IPS-18c (cell line): Measurements from ENCODE around the gene GGTLC3.
A peak's percentile ranks its signal among the peaks of the same experiment; 100 is the strongest.
"Not testable (repeated sequence)": the region's sequence is repeated elsewhere in the genome, so short reads cannot be mapped to it uniquely, and the experiment has no call there.

Source experiments
- H3K4me3 ChIP-seq: 2 replicates; pipeline ENCODE4 v1.7.0; 2013; ENCODE audit warnings: low read depth, mild to moderate bottlenecking, low read length, moderate library complexity; ENCODE audit not compliant: insufficient read depth
- H3K9me3 ChIP-seq: one replicate; pipeline ENCODE4 v1.6.1; 2013; ENCODE audit warnings: mild to moderate bottlenecking, low read length, moderate library complexity; ENCODE audit not compliant: control insufficient read depth, insufficient read depth

Gene GGTLC3

DNA sequence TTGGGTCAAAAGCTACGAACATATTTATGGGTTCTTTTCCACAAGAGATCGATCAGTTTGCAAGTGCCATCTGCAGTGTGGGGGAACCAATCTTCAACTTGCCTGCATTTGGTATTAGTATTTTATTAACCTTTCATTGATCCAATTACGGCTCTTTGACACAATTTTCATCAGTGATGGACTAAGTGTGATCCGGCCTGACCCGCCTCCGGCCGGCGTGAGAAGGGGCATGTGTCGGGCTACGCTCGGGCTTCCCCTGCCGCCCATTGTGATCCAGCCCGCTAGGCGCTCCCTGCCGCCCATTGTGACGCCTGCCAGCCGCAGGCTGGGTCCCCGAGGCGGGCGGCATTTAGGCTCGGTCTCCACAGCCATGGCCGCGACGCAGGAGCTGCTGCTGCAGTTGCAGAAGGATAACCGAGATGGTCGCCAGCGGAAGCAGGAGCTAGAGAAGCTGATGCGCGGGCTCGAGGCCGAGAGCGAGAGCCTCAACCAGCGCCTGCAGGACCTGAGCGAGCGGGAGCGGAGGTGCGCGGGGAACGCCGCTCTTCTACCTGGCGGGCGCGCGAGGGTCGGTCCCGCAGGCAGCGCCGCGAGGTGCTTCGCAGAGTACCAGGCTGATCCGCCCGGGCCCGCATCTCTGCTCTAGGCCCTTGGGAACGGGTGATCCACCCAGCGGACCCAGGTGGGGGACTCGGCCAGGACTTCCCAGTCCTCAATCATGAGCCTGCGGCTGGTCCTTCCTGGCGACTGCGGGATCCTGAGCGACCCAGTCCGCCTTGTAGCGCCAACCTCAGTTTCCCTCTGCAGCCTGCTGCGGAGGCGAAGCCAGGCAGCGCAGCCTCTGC lies 10.0 kb upstream of the GGTLC3 start, which contains the start of gene TMEM191B:
Gene TMEM191B (plus strand): TSS at position 51 of the 845 bp plus-strand sequence. CDS start 179 bp downstream, at position 230.
- H3K9me3 ChIP-seq, result not testable (repeated sequence)
- H3K4me3 ChIP-seq, result peak within 1 kb of the TSS; percentile 24; the same call in 1 of the 2 replicates

DNA sequence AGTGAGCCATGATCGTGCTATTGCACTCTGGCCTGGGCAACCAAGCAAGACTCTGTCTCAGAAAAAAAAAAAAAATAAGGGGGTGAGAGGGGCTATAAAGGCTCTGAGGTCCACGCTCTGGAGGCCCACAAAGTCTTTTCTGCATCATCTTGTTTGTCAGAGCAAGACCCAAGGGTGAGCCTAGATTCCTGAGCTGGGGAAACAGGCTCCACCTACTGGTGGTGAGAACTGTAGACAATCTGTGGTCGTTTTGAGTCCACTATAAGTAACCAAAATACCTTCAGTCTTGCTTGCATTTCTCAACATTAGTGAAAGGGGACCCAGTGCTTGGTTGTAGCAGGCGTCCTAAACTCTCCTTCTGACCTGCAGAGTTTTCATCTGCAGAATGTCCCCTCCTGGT lies 5.4 kb upstream of the GGTLC3 start:
- H3K4me3 ChIP-seq, H3K9me3 ChIP-seq: not testable (repeated sequence)

DNA sequence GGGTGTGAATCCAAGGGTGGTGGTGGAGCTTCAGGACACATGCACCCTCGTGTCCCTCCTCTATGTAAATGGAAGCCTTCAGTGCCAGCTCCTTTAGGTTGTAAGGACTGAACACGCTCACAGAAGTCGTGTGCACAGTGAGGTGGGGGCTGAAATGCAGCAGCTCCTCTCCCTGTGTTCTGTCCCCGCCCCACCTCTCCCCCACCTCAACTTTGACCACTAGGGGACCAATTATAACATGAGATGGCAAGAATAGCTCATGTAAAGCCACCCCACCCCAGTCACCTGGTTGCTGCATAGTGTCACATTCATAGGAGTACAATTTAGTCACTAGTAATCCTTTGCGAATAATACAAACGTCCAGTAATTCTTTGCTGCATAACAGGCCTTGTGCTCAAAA lies 4.8 kb upstream of the GGTLC3 start:
- not testable (repeated sequence) for H3K9me3 ChIP-seq, H3K4me3 ChIP-seq

DNA sequence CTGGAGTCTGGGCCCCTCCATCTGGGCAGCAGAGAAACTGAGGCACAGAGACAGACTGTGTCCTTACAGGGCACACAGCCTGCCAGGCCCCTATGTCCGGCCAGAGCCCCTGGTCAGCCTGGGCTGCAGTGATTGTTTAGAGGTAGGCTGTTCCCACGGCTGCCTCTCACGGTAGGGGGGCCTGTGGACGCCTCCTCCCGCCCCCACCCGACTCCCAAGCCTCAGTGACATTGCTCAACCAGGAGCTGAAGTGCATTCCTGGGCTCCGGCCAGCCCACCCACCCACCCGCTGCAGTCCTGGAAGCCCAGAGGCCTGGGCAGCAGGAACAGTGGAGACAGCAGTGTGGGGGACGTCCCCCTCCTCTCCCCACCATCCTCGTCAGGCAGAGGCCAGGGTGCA lies 4.5 kb downstream of the GGTLC3 start:
- not testable (repeated sequence) for H3K4me3 ChIP-seq, H3K9me3 ChIP-seq

DNA sequence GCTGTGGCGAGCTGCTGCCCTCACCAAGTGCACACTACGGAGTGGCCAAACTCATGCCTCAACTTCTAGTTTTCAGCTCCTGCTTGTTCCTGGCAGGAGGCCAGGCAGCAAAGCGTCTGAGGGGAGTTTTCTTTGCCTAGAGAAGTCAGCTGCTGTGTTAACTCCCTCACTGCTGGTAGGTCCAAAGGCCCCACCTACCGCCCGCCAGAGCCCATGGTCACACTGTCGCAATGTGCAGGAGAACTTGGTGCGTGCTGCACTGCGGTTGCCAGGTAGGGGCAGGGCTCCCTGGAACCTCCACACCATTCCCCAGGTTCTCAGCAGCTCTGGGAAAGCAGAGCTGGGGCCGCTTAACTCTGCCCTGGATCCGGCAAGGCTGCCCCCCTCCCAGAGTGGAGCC lies 5.6 kb downstream of the GGTLC3 start:
- H3K9me3 ChIP-seq, H3K4me3 ChIP-seq: not testable (repeated sequence)

DNA sequence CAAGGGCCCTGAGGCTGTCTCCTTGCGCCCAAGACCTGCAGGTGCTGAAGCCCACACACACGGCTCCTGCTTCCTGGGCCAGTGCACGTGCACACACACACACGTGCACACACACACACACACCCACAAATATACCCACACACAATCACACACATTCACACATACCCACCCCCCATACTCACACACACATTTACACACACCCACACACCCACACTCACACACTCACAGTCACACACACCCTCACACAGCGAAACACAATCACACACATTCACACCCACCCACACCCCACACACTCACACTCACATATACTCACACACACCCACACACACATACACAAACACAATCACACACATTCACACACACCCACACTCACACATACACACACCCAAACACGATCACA lies 6.6 kb downstream of the GGTLC3 start:
- not testable (repeated sequence) for H3K4me3 ChIP-seq, H3K9me3 ChIP-seq

DNA sequence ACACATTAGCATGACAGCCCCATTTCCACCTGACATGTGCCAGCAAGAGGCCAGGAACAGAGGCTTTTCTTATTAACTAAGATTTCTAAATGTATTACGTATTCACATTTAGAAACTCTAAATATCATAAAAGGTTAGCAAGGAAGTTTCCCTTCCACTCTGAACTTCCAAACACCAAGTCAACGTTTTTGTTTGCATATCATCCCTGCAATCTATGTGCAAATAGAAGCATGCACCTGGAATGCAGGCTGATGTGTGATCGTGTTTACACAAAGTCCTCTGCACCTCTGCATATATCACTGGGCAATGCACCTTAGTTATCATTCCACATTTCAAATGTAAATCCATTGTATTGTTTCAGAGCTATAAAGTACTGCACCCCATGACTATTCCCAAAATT lies 21.7 kb downstream of the GGTLC3 start:
- not testable (repeated sequence) for H3K4me3 ChIP-seq, H3K9me3 ChIP-seq
